ENCODE data around the gene ZNF883.

Gene ZNF883

DNA sequence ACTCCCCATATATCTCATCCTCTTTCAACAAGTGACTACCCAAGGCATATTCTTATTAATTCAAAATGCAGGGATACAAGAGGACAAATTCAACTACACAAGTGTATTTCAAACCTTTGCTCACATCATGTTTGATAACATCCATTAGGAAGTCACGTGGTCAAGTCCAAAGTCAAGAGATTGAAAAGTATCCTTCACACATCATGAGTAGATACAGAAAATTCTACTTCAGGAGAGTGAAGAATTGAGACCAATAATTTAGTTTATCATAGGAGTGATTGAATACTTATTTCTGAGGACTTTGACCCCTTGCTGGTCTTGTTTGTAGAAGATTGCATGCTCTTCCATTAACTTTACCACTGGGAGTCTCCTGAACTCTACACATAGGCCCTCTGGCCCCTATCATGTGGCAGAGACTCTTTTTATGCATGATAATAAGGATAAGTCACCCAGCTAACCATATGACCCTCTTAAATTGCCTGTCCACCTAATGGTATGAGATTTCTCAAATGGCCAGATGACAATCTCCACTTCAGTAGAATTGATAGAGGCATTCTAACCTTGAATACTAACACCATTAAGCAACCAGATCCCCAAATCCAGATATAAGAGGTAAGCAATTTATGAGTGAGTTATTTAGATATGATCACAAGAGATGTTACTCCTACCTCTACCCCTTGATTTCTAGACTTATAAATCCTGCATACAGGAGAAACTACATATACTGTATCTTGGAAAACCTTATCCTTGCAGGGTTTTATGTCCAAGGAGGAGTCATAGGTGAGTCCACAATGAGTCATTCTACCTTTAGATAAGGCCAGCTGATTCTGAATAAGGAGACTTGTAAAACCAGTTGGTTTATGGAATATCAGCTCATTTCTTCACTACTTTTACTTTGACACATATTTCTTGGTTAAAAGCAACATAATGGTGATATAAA is 94.7 kb downstream of the ZNF883 start:
- DNase-seq: no peak

DNA sequence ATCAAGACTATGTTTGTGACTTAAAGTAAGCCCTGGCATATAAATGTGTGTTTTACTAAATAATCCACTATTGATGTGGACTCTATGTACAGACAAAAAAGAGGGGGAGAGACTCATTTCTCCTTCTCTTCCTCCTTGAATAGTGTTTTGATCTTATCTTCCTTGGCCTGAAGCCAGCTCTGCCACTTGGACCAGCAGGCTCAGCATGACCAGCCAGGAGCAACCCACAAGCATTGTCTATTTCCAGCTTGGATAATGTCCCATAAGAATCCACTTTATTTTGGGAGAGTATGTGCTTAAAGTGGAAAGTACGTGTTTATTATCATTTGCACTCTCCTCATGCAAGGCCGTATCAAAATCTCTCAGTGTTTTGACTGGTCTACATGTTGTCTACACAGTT is 97.5 kb downstream of the ZNF883 start:
- DNase-seq: no peak

DNA sequence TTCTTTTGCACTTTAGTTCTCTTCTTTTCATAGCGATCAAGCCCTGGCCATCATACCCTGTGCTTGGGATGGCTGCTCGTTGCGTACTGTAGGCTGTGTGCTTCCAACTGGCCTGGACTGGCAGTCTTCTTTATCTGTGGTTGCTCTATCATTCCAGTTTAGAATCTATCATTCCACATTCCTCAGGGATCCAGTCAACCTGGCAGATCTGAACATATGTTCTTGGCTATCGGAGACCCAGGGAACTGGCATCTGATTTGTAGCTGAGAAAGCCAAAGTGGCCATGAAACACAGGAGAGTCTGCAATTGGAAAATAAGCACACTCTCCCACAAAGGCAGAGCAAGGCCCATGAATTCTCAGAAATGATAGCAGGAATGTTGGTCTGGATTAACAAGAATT is 98.7 kb downstream of the ZNF883 start:
- DNase-seq: no peak

DNA sequence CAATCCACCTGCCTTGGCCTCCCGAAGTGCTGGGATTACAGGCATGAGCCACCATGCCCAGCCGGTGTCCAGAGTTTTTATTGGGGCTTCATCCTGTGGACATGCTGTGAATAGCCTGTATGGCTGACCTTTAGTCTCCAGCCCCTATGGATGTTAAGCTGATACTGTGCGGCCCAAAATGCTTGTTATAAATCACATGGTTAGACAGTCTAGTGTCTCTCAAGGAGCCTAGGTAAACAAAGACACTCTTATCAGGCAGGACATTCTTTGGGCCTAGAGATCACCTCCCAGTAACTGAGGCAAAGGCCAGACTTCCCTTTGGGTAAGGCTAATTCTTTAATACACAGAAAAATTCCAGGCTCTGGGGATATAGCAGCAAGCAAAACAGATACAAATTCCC is 99.4 kb downstream of the ZNF883 start:
- no peak for DNase-seq

DNA sequence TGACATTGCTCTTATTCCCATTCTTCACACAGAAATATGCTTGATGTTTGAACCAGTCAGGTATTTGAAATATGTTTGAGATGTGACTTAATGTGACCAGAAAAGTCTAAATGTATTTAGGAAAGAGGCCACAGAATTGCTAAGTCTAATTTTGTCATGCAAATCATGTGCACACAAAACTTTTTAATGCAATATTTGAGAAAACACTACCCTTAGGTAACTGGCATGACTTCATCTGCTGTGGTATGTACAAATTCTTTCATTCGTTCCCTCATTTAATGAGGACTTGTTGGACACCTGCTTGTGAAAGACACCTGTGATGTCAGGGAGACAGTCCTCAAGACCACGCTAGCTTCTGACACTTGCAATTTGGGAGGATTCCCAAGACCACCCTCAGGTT is 100.3 kb downstream of the ZNF883 start:
- DNase-seq: no peak

All from 8988T (cell line).